Dedifferentiated amniotic fluid mesenchymal stem cell (primary cell): Measurements from ENCODE around the gene IFITM10.
"Not testable (repeated sequence)": the region's sequence is repeated elsewhere in the genome, so short reads cannot be mapped to it uniquely, and the experiment has no call there.

ENCODE experiments used
- DNase-seq: peaks from one replicate; pipeline ENCODE4 v3.0.0-alpha.2; 2016; ENCODE audit errors: extremely low spot score

IFITM10 gene

DNA sequence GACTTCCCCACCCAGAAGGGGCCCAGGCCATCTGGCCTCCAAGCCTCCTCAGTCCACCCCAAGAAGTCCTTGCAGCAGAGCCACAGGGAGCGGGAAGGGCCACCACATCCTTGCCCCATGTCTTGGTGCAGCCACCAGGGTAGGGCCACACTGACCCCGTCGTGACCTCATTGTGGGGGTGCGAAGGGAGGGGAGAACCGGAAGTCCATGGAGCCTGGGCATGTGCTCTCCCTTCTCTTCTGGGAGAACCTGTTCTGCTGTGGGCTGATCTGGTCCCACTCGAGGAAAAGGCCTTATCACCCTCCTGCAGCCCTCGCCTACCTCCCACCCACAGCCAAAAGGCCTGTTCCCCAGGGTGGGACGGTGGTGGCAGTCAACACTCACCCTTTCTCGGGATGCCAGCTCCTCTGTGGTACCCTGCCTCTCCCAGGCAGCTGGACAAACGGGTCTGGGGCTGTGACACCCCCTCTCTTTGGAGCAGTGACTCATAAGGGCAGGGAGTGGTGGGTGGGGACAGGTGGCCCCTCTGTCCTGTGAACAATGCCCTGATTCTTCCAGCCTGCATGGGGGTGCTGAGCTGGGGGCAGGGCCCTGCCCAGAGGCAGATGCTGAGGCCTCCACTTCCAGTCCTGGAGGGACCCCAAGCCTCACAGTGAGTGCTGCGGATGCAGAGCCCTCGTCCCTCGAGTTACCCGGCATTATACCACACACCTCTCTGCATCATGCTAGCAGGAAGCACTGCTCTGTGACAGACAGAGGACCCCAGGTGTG is 27.9 kb upstream of the IFITM10 start:
- no peak for DNase-seq

- DNase-seq, result no peak
Measured at GRCh38 chr11:1777737-1778136, 27.3 kb upstream of the IFITM10 start.

DNA sequence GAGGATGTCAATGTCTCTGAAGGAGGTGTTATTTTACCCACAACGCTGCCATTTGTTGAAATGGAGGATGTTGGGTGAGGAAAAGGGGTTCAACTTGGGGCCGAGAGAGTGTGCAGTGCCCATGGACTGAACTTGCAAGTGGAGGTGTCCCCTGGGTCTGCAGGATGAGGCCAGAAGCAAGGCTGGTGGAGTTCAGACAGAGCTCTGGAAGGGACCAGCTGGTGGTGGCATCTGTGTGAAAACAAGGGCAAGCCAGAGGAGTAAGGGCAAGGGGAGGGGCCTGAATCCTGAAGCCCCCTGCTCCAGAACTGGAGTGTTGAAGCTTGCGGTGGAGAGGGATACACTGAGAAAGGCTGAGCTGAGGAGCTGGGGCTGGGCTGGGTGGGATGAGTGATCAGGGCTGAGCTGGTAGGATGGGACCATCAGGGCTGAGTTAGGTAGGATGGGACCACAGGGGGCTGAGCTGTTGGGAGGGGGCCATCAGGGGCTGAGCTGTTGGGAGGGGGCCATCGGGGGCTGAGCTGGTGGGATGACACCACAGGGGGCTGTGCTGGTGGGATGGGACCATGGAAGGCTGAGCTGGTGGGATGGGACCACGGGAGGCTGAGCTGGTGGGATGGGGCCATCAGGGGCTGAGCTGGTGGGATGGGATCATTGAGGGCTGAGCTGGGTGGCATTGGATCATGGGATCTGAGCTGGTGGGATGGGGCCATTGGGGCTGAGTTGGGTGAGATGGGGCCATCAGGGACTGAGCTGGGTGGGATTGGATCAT is 26.7 kb upstream of the IFITM10 start:
- no peak for DNase-seq

- no peak for DNase-seq
Measured at GRCh38 chr11:1776331-1776851, 26.0 kb upstream of the IFITM10 start.

- DNase-seq, result no peak
Measured at GRCh38 chr11:1774886-1775285, 24.5 kb upstream of the IFITM10 start.

DNA sequence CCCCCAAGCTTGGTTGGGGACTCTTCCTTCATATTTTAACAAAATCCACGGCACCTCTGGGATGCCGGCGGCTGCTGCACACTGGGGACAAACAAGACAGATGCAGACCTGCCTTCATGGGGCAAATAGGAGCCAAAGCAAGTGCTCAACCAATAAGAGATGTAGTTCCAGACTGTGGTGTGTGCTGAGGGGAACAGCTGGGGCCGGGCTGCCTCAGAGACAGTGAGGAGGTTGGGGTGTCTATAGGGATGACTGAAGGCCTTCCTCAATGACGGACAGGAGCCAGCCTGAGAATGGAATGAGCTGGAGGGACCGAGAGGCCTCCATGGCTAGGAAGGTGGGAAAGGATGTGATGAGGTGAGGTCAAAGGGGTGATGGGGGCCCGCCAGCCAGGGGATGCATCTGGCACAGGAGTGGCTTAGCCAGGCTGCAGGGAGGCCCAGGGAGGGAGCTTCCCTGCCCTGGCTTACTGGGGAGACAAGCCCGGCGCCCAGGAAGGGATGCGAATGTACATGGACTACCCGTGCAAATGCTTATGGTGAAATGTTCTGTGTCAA is 23.7 kb upstream of the IFITM10 start:
- DNase-seq, result no peak

DNA sequence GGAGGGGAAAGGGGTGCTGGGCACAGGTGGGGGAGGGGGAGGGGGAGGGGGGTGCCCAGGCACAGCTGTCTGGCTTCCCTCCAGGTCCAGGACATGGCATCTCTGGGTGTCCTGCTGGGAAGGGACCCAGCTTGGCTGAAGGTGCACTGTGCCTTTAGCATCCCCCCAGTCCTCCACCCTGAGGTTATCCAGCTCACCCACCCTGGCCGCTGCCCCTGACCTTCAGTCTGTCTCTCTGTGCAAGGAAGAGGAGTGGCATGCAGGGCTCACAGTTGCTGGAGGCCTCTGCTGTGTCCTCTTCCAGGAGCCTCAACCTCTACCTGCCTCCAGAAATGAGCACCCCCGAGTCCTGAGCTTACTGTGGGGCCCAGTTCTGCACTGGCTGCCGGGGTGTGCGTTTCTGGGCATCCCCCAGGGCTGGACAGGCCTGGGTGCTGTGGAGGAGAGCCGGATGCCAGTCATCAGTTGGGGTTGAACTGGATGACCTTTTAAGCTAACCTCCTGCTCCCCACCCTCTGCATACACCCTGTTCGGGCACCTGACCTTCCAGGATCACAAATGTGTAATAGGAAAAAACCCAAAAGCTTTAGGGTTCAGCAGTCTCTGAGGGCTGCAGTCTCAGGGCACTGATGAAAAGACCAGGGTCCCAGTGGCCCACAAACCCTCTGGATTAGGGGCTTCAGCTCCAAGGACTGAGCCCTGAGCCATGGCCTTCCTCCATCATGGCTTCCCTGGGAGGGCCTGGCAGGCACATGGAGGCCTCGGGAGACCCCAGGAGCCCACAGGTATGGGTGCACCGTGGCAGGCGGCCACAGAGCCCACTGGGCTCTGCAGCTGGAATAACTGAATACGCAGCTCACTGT is 23.0 kb upstream of the IFITM10 start:
- DNase-seq, result no peak

DNA sequence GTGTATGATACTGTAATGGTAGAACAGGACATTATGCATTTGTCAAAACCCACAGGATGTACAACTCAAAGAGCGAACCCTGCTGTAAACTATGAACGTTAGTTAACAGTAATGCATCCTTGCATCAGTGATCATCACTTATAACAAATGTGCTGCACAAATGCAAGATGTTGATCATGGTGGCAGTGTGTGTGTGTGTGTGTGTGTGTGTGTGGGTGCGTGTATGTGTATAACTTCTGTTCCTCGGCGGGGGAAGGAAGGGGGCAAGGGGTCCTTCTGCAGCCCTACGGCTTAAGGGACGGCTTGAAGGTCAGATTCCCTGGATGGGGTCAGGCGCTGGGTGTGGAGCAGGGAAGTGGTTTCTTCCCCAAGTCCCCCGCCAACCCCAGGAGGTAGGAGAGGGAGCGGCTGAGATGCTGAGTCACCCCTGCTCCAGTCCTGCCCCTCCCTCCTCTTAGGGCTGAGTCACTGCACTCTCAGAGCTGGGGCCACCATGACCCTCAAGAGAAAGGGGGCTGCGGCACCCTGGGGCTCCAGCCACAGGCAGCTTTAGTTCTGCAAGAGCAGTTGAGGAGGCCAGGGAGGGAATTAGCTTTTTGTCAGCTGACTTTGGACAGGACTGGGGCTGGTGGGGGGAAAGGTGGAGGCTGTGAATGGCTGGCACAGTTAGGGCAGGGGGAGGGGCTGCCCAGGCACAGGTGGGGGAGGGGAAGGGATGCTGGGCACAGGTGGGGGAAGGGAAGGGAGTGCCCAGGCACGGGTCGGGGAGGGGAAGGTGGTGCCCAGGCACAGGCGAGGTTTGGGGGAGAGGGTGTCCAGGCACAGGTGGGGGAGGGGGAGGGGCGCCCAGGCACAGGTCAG is 22.1 kb upstream of the IFITM10 start:
- peak; percentile 72 for DNase-seq

GRCh38 chr11:1771700-1772099 is 21.3 kb upstream of the IFITM10 start:
- DNase-seq, result peak; percentile 35

GRCh38 chr11:1771273-1771672 is 20.9 kb upstream of the IFITM10 start:
- DNase-seq, result no peak

GRCh38 chr11:1770528-1770927 is 20.1 kb upstream of the IFITM10 start:
- DNase-seq, result no peak

DNA sequence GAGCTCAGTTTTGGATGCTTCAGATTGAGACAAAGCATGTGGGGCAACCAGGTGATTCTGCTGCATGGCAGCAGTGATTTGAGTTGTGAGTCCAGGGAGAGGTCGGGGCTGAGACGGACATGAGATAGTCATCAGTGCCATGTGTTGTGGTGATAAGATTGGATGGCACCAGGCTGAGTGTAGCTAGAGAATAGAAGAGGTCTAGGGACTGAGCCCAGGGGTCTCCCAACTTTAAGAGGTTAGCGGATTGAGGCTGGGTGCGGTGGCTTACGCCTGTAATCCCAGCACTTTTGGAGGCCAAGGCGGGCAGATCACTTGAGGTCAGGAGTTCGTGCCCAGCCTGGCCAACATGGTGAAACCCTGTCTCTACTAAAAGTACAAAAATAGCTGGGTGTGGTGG is 19.7 kb upstream of the IFITM10 start:
- no peak for DNase-seq

DNA sequence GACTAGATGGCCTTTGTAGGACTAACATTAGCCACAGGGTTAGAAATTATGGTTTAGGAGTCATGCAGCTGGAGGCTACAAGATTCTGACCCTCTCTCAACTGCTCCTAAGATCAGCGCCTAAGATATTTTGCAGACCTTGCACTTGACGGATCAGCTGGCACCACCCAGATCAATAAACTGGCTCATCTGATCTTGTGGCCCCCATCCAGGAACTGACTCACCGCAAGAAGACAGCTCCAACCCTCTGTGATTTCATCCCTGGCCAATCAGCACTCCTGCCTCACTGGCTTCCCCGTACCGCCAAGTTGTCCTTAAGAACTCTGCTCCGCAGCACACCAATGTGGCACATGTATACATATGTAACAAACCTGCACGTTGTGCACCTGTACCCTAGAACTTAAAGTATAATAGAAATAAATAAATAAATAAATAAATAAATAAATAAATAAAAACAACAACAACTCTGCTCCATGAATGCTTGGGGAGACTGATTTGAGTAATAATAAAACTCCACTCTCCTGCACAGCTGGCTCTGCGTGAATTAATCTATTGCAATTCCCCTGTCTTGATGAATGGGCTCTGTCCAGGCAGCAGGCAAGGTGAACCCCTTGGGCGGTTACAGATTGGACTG is 19.0 kb upstream of the IFITM10 start:
- not testable (repeated sequence) for DNase-seq

DNA sequence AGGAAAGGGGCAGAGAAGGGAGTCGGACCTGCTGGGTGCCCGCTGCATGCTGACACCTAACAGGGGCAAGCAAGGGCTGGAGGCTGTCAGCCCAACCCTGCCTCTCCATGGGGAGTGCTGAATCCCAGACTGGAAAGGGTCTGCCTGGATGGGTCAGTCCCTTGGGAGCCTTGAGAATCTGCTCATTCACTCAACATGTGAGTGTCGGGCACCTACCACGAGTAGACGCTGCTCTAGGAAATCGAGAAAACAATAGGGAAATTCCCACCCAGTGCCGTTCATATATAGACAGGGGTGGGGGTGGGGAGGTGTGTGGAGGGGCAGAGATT is 17.7 kb upstream of the IFITM10 start:
- DNase-seq, result no peak

DNA sequence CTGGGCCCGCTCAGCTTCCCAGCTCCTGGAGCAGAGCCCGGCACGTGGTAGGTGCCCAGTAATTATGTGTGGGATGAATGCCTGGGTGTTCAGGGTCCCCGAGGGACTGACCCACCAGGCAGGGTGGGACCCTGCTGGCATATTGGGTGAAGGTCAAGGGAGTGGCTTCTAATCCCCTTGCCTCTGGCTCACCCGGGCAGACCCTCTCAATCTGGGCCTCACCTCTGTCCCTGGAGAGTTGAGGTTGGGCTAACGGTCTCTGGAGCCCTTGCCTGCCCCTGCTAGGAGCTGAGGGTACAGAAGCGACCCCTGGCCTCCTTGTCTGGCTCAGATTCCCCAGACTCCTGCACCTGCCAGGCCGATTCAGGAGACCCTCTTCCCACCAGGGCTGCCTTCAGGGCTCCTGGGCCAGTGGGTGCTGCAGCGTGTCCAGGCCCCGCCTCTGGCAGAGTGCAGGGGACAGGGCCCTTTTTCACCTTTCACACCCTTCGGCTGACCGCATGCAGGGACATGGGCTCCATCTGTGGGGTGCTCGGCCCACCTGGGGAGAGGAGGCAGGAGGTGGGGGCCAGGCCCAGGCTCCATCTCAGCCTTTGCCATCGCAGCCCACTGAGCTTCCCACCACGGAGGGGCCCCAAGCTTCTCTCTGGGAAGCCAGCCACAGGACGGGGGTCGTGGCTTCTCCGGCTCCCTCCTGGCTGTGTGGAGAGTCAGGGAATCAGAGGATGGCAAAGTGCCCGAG is 17.2 kb upstream of the IFITM10 start:
- DNase-seq, result no peak

- DNase-seq, result no peak
Measured at GRCh38 chr11:1766719-1767398, 16.5 kb upstream of the IFITM10 start.

DNA sequence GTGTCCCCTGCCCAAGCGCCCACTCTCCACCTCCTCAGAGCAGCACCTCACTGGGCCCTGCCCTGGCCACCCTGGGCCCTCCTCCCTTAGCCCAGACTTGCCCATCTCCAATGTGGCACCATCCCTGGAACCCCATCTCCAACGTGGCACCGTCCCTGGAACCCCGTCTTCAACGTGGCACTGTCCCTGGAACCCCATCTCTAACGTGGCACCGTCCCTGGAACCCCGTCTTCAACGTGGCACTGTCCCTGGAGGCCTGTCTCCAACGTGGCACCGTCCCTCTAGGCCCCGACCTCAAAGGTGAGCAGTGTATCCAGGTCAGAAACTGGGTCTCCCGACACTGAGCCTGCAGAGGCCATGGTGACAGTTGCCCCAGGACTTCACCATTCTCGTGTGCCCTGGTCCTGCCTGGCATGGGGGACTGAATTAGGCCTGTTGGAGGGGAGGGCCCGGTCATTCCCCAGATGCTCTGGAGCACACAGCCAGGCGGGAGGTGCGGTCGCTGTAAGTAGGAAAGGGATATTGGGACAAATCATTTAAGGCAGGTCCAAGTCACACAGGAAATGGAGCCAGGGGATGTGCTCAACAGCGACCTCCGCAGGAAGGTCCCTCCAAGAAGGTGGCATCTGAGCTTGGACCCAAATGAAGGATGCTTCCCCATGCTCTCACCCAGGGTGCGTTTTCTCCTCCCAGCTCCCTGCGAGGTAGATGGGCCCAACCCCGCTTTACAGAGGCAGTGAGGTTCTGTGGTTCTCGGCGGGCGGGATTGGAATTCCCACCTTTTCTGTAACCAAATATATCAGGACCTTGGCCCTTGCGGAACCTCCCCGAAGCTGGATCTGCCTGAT is 15.7 kb upstream of the IFITM10 start:
- DNase-seq, result no peak
